Hindlimb muscle (tissue), 1 donor: ENCODE measurements around the gene SLC43A1. TPM values are rescaled to one million over a fixed set of nuclear protein-coding genes. Genes with fewer than 3 reads are reported as not detected.

Source experiments
- DNase-seq: peaks from one replicate; pipeline ENCODE4 v3.0.0-alpha.2; 2013
- polyA plus RNA-seq: library from polyadenylated mRNA; unstranded; fragments of 120-200 nt; gene quantifications from one replicate; pipeline ENCODE4 v1.2.1, GENCODE V29; 2013; ENCODE audit not compliant: insufficient read length

SLC43A1 gene
- polyA plus RNA-seq, 1 donor: 19.3 TPM

GRCh38 chr11:57497303-57498247 is 17.9 kb downstream of the SLC43A1 start:
- DNase-seq: no peak

- no peak for DNase-seq
Measured at GRCh38 chr11:57496109-57496820, 19.2 kb downstream of the SLC43A1 start.

DNA sequence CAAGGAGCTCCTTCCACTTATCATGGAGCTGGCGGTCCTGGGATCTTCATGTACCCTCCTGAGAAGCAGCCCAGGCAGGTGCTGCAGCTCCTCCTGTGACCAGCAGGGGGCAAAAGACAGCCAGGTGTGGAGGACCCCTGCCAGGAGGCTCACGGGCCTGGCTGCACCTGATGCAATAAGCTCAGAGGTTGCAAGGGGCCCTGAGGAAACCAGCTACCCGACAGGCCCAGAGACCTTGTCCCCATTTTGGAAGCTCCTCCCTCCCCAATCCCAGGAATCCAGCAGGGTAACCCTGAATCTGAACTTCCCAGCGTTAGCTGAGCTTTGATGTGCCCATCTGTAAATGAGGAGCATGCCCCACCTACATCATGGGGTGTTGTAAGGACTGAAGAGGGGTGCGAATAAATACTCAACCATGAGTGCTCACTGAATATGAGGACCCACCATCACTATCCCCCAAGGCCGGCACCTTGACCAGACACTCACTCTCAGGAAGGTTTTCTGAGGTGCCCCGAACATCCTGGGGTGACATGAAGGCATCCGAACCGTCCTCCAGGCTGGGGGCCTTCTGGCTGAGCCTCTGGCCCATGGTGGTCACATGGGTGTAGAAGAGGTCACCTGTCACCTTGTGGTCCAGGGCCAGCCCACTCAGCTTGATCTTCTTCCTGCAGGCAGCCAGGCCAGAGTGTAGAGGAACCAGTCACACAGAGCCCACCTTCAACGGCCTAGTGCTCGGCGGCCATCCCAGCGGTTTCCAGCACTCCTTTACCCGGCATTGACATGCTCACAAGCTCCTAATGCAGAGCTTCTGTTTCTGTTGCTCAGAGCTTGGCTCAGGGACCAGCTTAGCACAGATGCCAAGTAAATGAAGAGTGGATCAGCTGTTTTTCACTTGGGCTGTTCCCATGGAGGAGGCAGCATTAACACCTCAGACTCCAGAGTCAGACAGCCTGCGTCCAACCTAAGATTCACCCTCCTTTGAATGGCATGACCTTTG is 21.7 kb downstream of the SLC43A1 start:
- DNase-seq: no peak

GRCh38 chr11:57491371-57492061 is 24.0 kb downstream of the SLC43A1 start:
- no peak for DNase-seq

DNA sequence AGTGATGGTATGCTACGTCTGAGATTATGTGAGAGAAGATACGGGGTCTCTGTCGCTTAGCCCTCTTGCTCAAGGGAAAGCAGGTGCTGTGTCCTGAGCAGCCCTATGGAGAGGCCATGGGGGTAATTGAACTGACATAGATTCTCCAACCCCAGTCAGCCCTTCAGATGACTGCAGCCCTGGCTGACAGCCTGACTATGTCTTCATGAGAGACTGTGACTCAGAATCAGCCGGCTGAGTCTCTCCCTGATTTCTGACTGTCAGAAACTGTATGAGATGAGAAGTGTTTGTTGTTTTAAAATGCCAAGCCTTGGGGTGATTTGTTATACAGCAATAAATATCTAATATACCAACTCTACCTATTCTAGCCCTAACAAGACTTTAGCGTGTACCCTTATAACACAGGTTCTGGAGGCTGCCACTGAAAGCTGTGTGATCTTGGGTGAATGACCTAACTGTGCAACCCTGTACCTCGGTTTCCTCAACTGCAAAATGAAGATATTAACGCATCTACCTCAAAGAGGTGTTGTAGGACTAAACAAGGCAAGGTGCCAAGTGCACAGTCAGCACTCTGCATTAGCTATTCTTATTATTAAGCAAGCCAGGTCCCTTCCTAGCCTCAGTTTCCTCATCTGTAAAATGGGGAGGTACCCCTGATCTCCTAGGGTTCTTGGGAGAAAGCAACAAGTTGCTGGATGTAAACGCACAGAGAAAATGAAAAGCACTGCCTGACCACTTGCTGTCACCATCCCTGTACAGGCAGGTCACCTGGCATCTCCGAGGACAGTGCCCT is 24.9 kb downstream of the SLC43A1 start:
- DNase-seq: no peak

DNA sequence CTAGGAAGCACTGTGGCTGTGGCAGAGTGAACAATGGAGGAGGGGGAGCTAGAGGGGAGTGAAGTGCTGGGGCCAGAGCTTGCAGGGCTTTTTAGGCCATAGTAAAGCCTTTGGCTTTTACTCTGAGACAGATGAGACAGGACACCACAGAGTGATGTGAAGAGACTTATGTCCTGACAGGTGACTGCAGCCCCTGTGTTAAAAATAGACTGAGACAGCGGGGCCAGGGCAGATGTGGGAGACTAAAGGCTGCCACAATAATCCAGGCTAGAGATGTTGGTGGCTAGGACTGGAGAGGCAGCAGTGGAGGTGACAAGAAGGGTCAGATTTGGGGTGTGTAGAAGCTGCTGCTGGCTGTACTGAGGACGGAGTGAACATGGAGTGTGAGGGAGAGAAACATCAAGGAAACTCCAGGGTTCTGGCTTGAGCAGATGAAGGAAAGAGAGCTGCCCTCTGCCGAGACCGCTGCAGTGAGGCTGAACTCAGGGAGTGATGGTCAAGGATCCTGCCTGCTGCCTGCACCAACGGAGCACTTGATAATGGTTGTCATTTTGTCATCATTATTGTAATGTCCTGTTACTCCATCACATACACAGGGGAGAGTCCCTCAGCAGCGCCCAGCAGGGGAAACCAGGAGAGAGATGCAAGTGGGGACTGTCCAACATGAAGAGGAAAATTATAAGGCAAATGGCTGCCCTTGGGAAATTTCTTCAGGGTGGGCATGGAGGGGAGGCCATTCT is 27.4 kb downstream of the SLC43A1 start:
- DNase-seq: no peak

DNA sequence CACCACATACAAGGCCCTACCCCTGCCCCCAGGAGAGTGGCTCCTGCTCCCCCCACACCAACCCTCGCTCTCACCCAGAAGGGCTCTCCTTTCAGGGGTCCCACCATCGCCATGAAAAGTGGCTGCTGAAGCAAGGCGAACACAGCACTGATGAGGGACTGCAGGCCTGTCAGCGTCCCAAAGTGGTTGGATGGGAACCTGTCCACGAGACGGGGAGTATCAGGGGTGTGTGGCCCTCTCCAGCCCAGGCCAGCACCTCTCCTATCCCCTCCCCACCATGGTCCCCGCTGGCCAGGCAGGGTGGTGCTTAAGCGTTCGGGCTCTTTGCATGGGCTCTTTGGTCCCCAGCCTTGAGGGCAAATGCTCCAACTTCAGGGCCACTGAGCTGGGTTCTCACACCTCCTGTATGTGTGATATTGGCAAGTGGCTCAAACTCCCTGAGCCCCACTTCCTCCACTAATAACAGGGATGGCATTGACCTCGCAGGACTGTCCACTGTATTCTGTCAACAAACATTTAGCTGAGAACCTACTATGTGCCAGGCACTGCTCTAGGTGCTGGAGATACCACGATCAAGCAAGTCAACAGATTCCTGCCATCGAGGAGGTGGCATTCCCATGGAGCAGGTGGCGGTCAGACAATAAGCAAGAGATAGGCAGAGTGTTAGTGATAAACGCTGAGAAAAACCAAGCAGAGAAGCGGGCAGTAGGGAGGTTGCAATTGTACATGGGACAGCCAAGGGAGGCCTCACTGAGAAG is 28.3 kb downstream of the SLC43A1 start:
- no peak for DNase-seq

DNA sequence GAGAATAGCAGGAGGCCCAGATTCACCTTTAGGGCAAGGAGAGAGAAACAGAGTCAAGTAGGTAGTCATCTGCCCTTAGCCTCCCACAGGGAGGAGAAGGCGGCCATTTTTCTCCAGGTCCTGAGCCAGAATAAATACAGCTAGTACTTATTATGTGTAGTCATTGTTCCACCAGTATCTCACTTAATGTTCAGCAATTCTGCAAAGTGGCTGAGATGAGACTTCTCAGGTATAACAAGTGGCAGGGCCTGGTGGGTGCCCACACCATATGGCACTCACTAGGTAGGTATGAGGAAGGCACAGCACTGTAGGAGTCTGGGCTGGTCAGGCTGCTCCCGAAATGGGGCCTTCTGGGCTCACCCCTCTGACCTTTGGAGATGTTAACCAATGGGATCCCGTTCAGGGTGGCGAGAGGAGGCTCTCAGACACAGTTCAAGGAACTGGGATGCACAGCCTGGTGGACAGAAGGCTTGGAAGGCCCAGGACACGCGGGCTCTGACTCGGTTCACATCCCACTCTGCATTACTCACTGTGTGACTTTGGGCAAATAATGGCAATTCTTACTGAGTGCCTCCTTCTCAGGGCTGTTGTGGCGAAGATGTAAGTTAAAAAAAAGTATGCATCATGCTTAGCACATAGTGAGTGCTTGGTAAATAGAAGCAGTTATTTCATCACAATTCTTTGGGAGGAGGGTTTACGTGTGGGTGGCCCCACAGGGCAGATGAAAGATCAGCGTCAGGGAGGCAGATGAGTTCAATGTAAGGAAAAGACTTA is 30.1 kb downstream of the SLC43A1 start:
- DNase-seq: no peak

GRCh38 chr11:57484141-57484710 is 31.3 kb downstream of the SLC43A1 start:
- no peak for DNase-seq

DNA sequence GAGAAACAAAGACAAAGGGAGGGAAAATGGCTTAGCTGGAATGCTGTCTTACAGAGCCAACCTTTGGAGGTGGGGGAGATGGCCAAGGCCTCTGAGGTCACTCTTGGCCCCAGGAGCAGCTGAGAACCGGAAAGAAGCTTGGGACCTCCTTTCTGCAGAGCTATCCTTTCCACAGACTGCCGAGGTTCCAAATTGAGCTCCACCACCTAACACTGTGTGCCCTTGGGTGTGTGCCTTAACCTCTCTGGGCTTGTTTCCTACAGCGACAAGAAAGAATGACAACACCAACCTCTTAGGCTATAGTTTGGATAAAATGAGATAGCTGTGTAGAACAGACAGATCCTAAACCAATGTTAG is 32.0 kb downstream of the SLC43A1 start:
- no peak for DNase-seq

DNA sequence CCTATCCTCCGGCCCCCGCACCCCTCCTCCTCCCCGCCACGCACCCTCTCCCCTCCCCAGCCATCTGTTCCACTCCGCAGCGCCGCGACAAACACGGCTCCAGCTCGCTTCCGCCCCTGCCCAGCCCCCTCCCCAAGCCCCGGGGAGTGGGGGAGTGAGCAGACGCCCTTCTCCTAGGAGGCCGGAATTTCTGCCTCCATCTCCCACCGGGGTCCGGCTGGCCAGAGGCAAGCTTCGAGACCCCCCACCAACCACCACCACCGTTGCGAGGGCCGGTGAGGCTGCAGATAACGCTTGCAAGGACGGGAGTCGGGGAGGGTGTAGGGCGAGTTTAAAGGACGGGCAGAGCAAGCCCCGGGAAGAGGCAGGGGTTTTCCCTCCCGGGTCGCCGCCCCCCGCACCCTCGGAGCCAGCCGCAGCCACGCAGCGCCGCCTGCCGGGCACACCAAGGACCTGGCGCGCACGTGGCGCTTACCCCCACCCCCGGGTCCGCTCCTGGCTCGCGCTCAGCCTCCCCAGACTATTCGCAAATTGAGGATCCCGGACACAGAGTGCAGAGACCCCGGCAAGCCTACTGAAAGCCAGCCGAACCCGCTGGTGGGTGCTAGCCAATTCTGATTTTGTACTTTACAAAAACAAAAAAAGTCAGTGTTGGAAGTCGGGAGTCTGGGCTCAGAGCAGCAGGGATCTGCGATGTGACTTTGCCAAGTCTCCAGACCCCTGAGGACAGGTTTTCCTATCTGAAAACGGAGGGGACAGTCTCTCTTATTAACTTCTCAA is 32.5 kb downstream of the SLC43A1 start:
- DNase-seq: peak; percentile 79

GRCh38 chr11:57481915-57482781 is 33.4 kb downstream of the SLC43A1 start:
- no peak for DNase-seq

- no peak for DNase-seq
Measured at GRCh38 chr11:57481315-57481714, 34.2 kb downstream of the SLC43A1 start.

- DNase-seq: no peak
Measured at GRCh38 chr11:57480409-57481137, 34.9 kb downstream of the SLC43A1 start.

DNA sequence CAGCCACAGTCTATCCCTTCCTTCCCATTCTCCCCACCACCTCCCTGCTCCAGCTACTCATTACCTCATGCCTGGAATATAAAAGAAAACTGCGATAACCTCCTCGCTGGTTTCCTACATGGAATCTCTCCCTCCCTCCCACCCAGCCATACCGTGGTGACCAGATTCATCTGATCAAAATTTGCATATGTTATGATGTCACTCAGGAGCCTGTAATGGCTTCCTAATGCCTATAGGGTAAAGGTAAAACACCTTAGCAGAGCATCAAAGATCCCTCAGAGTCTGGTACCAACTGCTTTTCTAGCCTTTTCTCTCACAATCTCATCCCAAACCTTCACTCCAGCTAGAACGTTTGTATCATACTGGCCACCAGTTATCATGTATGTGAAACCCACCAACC is 35.6 kb downstream of the SLC43A1 start:
- DNase-seq: no peak
